Esophagus muscularis mucosa (tissue), 4 donors: ENCODE measurements around the gene KDM5B. TPM values are rescaled to one million over a fixed set of nuclear protein-coding genes. Genes with fewer than 3 reads are reported as not detected.
"Not testable (repeated sequence)": the region's sequence is repeated elsewhere in the genome, so short reads cannot be mapped to it uniquely, and the experiment has no call there.

Experiments
- DNase-seq: peaks from one replicate; pipeline ENCODE4 v3.0.0-alpha.2; 2017; ENCODE audit errors: extremely low spot score
- H3K27ac ChIP-seq, 4 donors: fragments of 200-600 bp; sonication (generic); replicated peaks in 1 of 4; 1 replicate in 3 of 4; 2 replicates in 1 of 4; pipeline ENCODE4 v1.5.1; 2016 to 2019; ENCODE audit warnings: mild to moderate bottlenecking in 1 of 4
- H3K27me3 ChIP-seq, 4 donors: fragments of 200-600 bp; sonication (generic); one replicate each; pipeline versions ENCODE4 v1.5.1 to v1.6.0; 2016 to 2019
- H3K36me3 ChIP-seq, 4 donors: fragments of 200-600 bp; sonication (generic); one replicate each; pipeline ENCODE4 v1.5.1; 2016 to 2019
- H3K4me1 ChIP-seq, 4 donors: fragments of 200-600 bp; sonication (generic); one replicate each; pipeline ENCODE4 v1.5.1; 2016 to 2019
- H3K4me3 ChIP-seq, 4 donors: fragments of 200-600 bp; sonication (generic); 1 replicate in 2 of 4; 2 replicates in 2 of 4; pipeline ENCODE4 v1.5.1; 2016 to 2019; ENCODE audit warnings: mild to moderate bottlenecking in 4 of 4, moderate library complexity in 1 of 4
- H3K9me3 ChIP-seq, 4 donors: fragments of 200-600 bp; sonication (generic); 1 replicate in 3 of 4; 2 replicates in 1 of 4; pipeline ENCODE4 v1.5.1; 2016 to 2019
- CTCF ChIP-seq, 3 experiments: fragments of 200-600 bp in 2 of 3; fragments of 450-650 bp in 1 of 3; sonication (generic) in 2 of 3; IDR thresholded peaks; one replicate each; pipeline ENCODE4 v1.5.1; 2017 to 2019; ENCODE audit warnings: antibody characterized with exemption in 3 of 3, mild to moderate bottlenecking in 2 of 3, moderate library complexity in 1 of 3
- EP300 ChIP-seq: sonication (generic); formaldehyde crosslinking; IDR thresholded peaks from one replicate; pipeline ENCODE4 v1.6.1; 2017; ENCODE audit warnings: antibody characterized with exemption
- POLR2A ChIP-seq: fragments of 450-650 bp; IDR thresholded peaks from one replicate; pipeline ENCODE4 v1.6.1; 2017; ENCODE audit warnings: antibody characterized with exemption, moderate library complexity, mild to moderate bottlenecking, low read depth
- POLR2AphosphoS5 ChIP-seq, 2 donors: sonication (generic); formaldehyde crosslinking; IDR thresholded peaks; one replicate each; pipeline ENCODE4 v1.6.1; 2017; ENCODE audit warnings: antibody characterized with exemption in 2 of 2
- WGBS: methylation state at CpG from one replicate; pipeline ENCODE4 v1.1.5; 2018; 5-methylcytosine and 5-hydroxymethylcytosine counted together
- intact Hi-C: fragments of 100-400 bp; cut with DNase I; formaldehyde crosslinking; loops from one replicate; pipeline ENCODE4 v1.15.1; 2023
- total RNA-seq, 4 donors: library from RNA; depleted of rRNA; stranded (reverse); fragments of >200 nt; gene quantifications; one replicate each; pipeline versions ENCODE4 v1.1.0 to v1.2.1, GENCODE V29; 2016

KDM5B gene
- total RNA-seq, 4 donors from 2014 or later = 21.4 to 34.9 (median 31.8) TPM

- intact Hi-C loops = no loop called here
These were observed 26.7 kb upstream of the KDM5B start for GRCh38 chr1:202834771-202835547.

GRCh38 chr1:202831906-202832305 lies 23.7 kb upstream of the KDM5B start:
- TF ChIP-seq POLR2AphosphoS5 (IDR thresholded peaks at IDR 0.05) = no peak

More at GRCh38 chr1:202834771-202835547, 26.7 kb upstream of the KDM5B start:
- Histone ChIP-seq H3K4me1 (no peaks in the 10 kb centered on the region), H3K27ac (no peak overlapping the region), H3K9me3 (no peaks in the 10 kb centered on the region), H3K27me3 (no peaks in the 10 kb centered on the region), H3K4me3 (no peak overlapping the region), H3K36me3 (no peaks in the 10 kb centered on the region)
- WGBS = 84% methylated on average over 10 of the region's 10 CpGs
- no peak for DNase-seq
- TF ChIP-seq POLR2A = no peak
- no peak for TF ChIP-seq CTCF (IDR thresholded peaks at IDR 0.05)
- TF ChIP-seq POLR2AphosphoS5 (IDR thresholded peaks at IDR 0.05) = no peak
- TF ChIP-seq EP300 = no peak

GRCh38 chr1:202829223-202829622 lies 21.0 kb upstream of the KDM5B start:
- H3K27ac ChIP-seq, H3K4me1 ChIP-seq, H3K4me3 ChIP-seq, H3K27me3 ChIP-seq, H3K36me3 ChIP-seq, intact Hi-C loops, H3K9me3 ChIP-seq, DNase-seq: not testable (repeated sequence)
- WGBS = 94% methylated on average over 9 of the region's 9 CpGs

More at GRCh38 chr1:202831906-202832305, 23.7 kb upstream of the KDM5B start:
- Histone ChIP-seq H3K36me3 (no peaks in the 10 kb centered on the region), H3K27ac (no peak overlapping the region), H3K4me1 (no peaks in the 10 kb centered on the region), H3K27me3 (no peaks in the 10 kb centered on the region), H3K4me3 (no peak overlapping the region), H3K9me3 (no peaks in the 10 kb centered on the region)
- DNase-seq = no peak
- 83% methylated on average over 3 of the region's 3 CpGs for WGBS
- intact Hi-C loops = no loop called here

- Histone ChIP-seq H3K9me3 (no peaks in the 10 kb centered on the region), H3K27me3 (peaks cover 0 to 9% (median 0%) of the 10 kb centered on the region in 4 donors), H3K36me3 (no peaks in the 10 kb centered on the region), H3K4me1 (no peaks in the 10 kb centered on the region), H3K27ac (no peak overlapping the region), H3K4me3 (no peak overlapping the region)
- DNase-seq = no peak
- TF ChIP-seq POLR2A = no peak
- TF ChIP-seq CTCF (IDR thresholded peaks at IDR 0.05) = no peak
- no peak for TF ChIP-seq EP300
- intact Hi-C loops = no loop called here
- whole genome bisulfite sequencing = 96% methylated on average over 7 of the region's 7 CpGs
These were observed 17.5 kb upstream of the KDM5B start for GRCh38 chr1:202825748-202826147.

GRCh38 chr1:202821467-202821866 lies 13.2 kb upstream of the KDM5B start:
- Histone ChIP-seq H3K4me1 (no peaks in the 10 kb centered on the region), H3K4me3 (no peak overlapping the region), H3K27me3 (peaks cover 0 to 12% (median 0%) of the 10 kb centered on the region in 4 donors), H3K9me3 (no peaks in the 10 kb centered on the region), H3K27ac (no peak overlapping the region), H3K36me3 (no peaks in the 10 kb centered on the region)
- no peak for DNase-seq
- no peak for TF ChIP-seq POLR2AphosphoS5 (IDR thresholded peaks at IDR 0.05)
- TF ChIP-seq CTCF (IDR thresholded peaks at IDR 0.05) = no peak
- TF ChIP-seq EP300 = no peak
- no peak for TF ChIP-seq POLR2A
- WGBS = 66% methylated on average over 2 of the region's 2 CpGs
- intact Hi-C loops = no loop called here

- H3K36me3 ChIP-seq = no peaks in the 10 kb centered on the region
- no peaks in the 10 kb centered on the region for H3K9me3 ChIP-seq
- no peak for DNase-seq
- intact Hi-C loops = no loop called here
- H3K27ac ChIP-seq = no peak overlapping the region
- H3K4me1 ChIP-seq = no peaks in the 10 kb centered on the region
- peaks cover 0 to 8% (median 0%) of the 10 kb centered on the region in 4 donors for H3K27me3 ChIP-seq
- TF ChIP-seq POLR2A (no peak), POLR2AphosphoS5 (IDR thresholded peaks at IDR 0.05) (no peak), CTCF (IDR thresholded peaks at IDR 0.05) (no peak)
- 82% methylated on average over 1 of the region's 1 CpG for WGBS
- H3K4me3 ChIP-seq = no peak overlapping the region
These were observed 10.6 kb upstream of the KDM5B start for GRCh38 chr1:202818819-202819218.
